Measurements from ENCODE around the gene CA14.
"Not testable (repeated sequence)": the region's sequence is repeated elsewhere in the genome, so short reads cannot be mapped to it uniquely, and the experiment has no call there.

The CA14 gene

GRCh38 chr1:150221552-150221951, 36.0 kb upstream of the CA14 start:
- no peak for DNase-seq (ENCODE audit: extremely low spot score)
- TF ChIP-seq, protein P1, sequence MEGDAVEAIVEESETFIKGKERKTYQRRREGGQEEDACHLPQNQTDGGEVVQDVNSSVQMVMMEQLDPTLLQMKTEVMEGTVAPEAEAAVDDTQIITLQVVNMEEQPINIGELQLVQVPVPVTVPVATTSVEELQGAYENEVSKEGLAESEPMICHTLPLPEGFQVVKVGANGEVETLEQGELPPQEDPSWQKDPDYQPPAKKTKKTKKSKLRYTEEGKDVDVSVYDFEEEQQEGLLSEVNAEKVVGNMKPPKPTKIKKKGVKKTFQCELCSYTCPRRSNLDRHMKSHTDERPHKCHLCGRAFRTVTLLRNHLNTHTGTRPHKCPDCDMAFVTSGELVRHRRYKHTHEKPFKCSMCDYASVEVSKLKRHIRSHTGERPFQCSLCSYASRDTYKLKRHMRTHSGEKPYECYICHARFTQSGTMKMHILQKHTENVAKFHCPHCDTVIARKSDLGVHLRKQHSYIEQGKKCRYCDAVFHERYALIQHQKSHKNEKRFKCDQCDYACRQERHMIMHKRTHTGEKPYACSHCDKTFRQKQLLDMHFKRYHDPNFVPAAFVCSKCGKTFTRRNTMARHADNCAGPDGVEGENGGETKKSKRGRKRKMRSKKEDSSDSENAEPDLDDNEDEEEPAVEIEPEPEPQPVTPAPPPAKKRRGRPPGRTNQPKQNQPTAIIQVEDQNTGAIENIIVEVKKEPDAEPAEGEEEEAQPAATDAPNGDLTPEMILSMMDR (IDR thresholded peaks at IDR 0.05; ENCODE audit: control extremely low read depth, extremely low read depth, low read depth, missing control alignments) = peak; percentile 43
- CTCF ChIA-PET = no interaction called here
- POLR2A ChIA-PET = no interaction called here

DNA sequence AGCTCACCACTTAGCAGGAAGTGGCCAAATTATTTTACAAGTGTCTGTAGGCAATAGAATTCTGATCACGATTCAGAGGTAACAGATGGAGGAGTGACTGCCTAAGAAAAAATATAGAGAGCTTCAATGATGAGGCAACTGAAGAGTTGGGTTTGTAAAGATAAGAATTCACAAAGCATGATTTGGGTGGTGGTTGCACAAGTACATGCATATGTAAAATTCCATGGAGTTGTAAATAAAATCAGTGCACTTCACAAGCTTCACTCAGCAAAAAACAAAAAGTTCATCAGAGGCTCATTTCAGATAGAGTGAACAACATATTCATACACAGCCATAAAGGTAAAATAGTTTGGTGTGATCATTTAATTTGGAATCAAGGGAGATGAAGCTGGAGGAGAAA, 32.6 kb upstream of the CA14 start:
- CTCF ChIA-PET = interaction anchor here (0.9 to 1.6 kb wide), 3 partner anchors 8 to 35 kb away, joined by 3 to 5 read pairs (median 3); no protein-coding TSS in a partner anchor
- no peak for DNase-seq (ENCODE audit: extremely low spot score)
- TF ChIP-seq, protein P1 (IDR thresholded peaks at IDR 0.05; ENCODE audit: control extremely low read depth, extremely low read depth, low read depth, missing control alignments) = no peak
- POLR2A ChIA-PET = no interaction called here

DNA sequence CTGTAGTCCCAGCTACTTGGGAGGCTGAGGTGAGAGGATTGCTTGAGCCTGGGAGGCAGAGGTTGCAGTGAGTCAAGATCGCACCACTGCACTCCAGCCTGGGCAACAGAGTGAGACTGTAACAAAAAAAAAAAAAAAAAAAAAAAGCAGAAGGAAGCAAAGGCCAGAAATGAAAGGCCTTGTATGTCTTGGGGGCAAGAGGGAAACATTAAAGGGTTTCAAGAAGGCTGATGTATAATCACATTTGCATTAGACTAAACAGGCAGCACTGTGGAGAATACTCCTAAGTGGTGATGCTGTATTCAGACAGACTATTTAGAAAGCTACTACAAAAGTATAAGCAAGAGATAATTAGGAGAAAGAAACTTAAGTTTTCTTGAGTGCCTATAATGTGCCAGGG, 32.0 kb upstream of the CA14 start:
- CTCF ChIA-PET = interaction anchor here (1.6 kb wide), 1 partner anchor 12 kb away, joined by 5 read pairs; no protein-coding TSS in a partner anchor
- TF ChIP-seq, protein P1 (IDR thresholded peaks at IDR 0.05; ENCODE audit: control extremely low read depth, extremely low read depth, low read depth, missing control alignments) = no peak
- POLR2A ChIA-PET = no interaction called here
- no peak for DNase-seq (ENCODE audit: extremely low spot score)

GRCh38 chr1:150226486-150226885, 31.1 kb upstream of the CA14 start:
- CTCF ChIA-PET = interaction anchor here (0.7 kb wide), 1 partner anchor 11 kb away, joined by 3 read pairs; no protein-coding TSS in a partner anchor
- TF ChIP-seq, protein P1 (IDR thresholded peaks at IDR 0.05; ENCODE audit: control extremely low read depth, extremely low read depth, low read depth, missing control alignments) = no peak
- no peak for DNase-seq (ENCODE audit: extremely low spot score)
- POLR2A ChIA-PET = no interaction called here

DNA sequence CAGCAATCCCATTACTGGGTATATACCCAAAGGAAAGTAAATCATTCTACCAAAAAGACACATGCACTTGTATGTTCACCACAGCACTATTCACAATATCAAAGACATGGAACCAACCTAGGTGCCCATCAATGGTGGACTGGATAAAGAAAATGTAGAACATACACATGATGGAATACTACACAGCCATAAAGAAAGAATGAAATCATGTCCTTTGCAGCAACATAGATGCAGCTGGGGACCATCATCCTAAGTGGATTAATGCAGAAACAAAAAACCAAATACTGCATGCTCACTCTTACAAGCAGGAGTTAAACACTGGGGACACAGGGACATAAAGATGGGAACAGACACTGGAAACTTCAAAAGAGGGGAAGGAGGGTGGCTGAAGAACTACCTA, 30.3 kb upstream of the CA14 start:
- ChIA-PET CTCF (interaction anchor here (1.2 kb wide), 1 partner anchor 14 kb away, joined by 3 read pairs; no protein-coding TSS in a partner anchor), POLR2A (no interaction called here)
- TF ChIP-seq, protein P1 (IDR thresholded peaks at IDR 0.05; ENCODE audit: control extremely low read depth, extremely low read depth, low read depth, missing control alignments) = no peak
- DNase-seq (ENCODE audit: extremely low spot score) = no peak

DNA sequence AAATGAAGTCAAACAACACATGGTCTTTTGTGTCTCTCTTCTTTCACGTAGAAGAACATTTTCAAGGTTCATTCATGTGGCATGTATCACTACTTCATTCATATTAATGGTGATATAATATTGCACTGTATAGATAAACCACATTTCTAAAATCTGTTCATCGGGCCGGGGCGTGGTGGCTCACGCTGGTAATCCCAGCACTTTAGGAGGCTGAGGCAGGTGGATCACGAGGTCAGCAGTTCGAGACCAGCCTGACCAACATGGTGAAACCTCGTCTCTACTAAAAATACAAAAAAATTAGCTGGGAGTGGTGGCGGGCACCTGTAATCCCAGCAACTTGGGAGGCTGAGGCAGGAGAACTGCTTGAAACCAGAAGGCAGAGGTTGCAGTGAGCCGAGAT, 29.3 kb upstream of the CA14 start:
- DNase-seq (ENCODE audit: extremely low spot score); POLR2A ChIA-PET: not testable (repeated sequence)
- CTCF ChIA-PET = interaction anchor here (1.2 to 1.7 kb wide), 2 partner anchors 15 to 27 kb away, joined by 3 to 4 read pairs; no protein-coding TSS in a partner anchor

DNA sequence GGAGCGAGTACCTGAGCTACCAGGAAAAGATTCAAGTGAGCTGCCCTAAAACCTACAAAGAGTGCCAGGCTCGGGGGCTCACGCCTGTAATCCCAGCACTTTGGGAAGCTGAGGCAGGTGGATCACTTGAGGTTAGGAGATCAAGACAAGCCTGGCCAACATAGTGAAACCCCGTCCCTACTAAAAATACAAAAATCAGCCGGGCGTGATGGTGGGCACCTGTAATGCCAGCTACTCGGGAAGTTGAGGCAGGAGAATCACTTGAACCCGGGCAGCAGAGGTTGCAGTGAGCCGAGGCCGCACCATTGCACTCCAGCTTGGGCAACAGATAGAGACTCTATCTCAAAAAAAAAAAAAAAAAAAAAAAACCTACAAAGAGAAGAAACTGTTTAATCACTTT, 24.7 kb upstream of the CA14 start:
- POLR2A ChIA-PET = interaction anchor here (0.6 kb wide), 1 partner anchor 243 kb away, joined by 3 read pairs; no protein-coding TSS in a partner anchor
- DNase-seq (ENCODE audit: extremely low spot score) = not testable (repeated sequence)
- CTCF ChIA-PET = interaction anchor here (1.2 to 1.5 kb wide), 3 partner anchors 9 to 23 kb away, joined by 3 read pairs; no protein-coding TSS in a partner anchor
